K562 (cell line): Measurements from ENCODE around the gene LRCH1. TPM values are rescaled to one million over a fixed set of nuclear protein-coding genes. Genes with fewer than 3 reads are reported as not detected.

Experiments used
- ATAC-seq: fragments of 200-7000 bp; cut with Tn5 transposase; 3 replicates; pipeline ENCODE4 v1.9.1; 2020; ENCODE audit warnings: moderate library complexity
- BruUV-seq: library from RNA; stranded (reverse); fragments of 400-500 nt; replicated peaks from 2 replicates; lab custom pipeline; 2021; lab: Mats Ljungman, UMichigan
- CTCF ChIA-PET: fragments of 300-600 bp; formaldehyde crosslinking; extraction: SDS; loops from one replicate; lab custom pipeline; 2021; ENCODE audit warnings: low intra/inter-chr PET ratio; lab: Yijun Ruan, JAX
- POLR2A ChIA-PET: fragments of 300-600, 350-650 bp; sonication (Branson Sonifier 250); formaldehyde crosslinking; extraction: SDS; loops from one replicate; lab custom pipeline; 2021; ENCODE audit warnings: antibody characterized with exemption, inconsistent platforms; lab: Yijun Ruan, JAX
- DNase-seq, 4 experiments: peaks; one replicate each; pipeline versions ENCODE4 v3.0.0 to v3.0.0-alpha.2; 2011 to 2018; ENCODE audit warnings: low spot score in 3 of 4, mixed read lengths in 3 of 4; ENCODE audit errors: extremely low read depth in 1 of 4
- FAIRE-seq: peaks from 2 replicates; lab custom pipeline; 2011; peaks lifted over from hg19 to GRCh38; lab: Jason Lieb, UNC
- H2AFZ ChIP-seq: 2 replicates; pipeline ENCODE4 v1.6.0; 2011; ENCODE audit warnings: low read depth, low read length, control low read depth, inconsistent platforms
- H3K27ac ChIP-seq: fragments of 200-600 bp; 3 replicates; pipeline ENCODE4 v1.8.0; 2011; ENCODE audit warnings: low read depth, mild to moderate bottlenecking, control low read depth, inconsistent platforms, low read length, moderate library complexity, mixed read lengths; ENCODE audit errors: extremely low read depth
- H3K27me3 ChIP-seq, 2 experiments: fragments of 300-600 bp in 1 of 2; 2 replicates in 1 of 2; 3 replicates in 1 of 2; pipeline versions ENCODE4 v1.6.0 to v1.8.0; 2011; ENCODE audit warnings: inconsistent platforms in 2 of 2, low read length in 2 of 2, mild to moderate bottlenecking in 1 of 2, mixed read lengths in 1 of 2, moderate library complexity in 1 of 2; ENCODE audit not compliant: control insufficient read depth in 2 of 2, insufficient read depth in 2 of 2
- H3K36me3 ChIP-seq: fragments of 300-600 bp; 3 replicates; pipeline ENCODE4 v1.8.0; 2011; ENCODE audit warnings: mild to moderate bottlenecking, low read length, inconsistent platforms; ENCODE audit not compliant: control insufficient read depth, insufficient read depth
- H3K4me1 ChIP-seq, 2 experiments: fragments of 200-600 bp in 1 of 2; replicated peaks in 1 of 2; 2 replicates in 1 of 2; 3 replicates in 1 of 2; pipeline versions ENCODE4 v1.5.1 to v1.8.0; 2011; ENCODE audit warnings: inconsistent platforms in 2 of 2, low read length in 2 of 2, mild to moderate bottlenecking in 1 of 2, mixed read lengths in 1 of 2, moderate library complexity in 1 of 2; ENCODE audit not compliant: control insufficient read depth in 2 of 2, insufficient read depth in 2 of 2
- H3K4me2 ChIP-seq: 2 replicates; pipeline ENCODE4 v1.6.1; 2011; ENCODE audit warnings: low read length, control low read depth, inconsistent platforms, mixed read lengths; ENCODE audit not compliant: insufficient read depth
- H3K4me3 ChIP-seq: fragments of 200-600 bp; sonication (generic), shearing (Covaris generic); 2 replicates; pipeline ENCODE4 v1.5.1; 2016; ENCODE audit warnings: control low read depth, inconsistent platforms
- H3K79me2 ChIP-seq: fragments of 200-600 bp; 3 replicates; pipeline ENCODE4 v1.8.0; 2011; ENCODE audit warnings: low read length, inconsistent platforms; ENCODE audit not compliant: control insufficient read depth, insufficient read depth
- H3K9ac ChIP-seq, 2 experiments: 2 replicates each; pipeline versions ENCODE4 v1.6.0 to v1.6.1; 2011; ENCODE audit warnings: low read depth in 2 of 2, low read length in 2 of 2, control low read depth in 1 of 2, inconsistent platforms in 1 of 2, mild to moderate bottlenecking in 1 of 2, mixed read lengths in 1 of 2; ENCODE audit not compliant: insufficient read depth in 1 of 2
- H3K9me1 ChIP-seq: one replicate; pipeline ENCODE4 v1.6.0; 2011; ENCODE audit warnings: inconsistent platforms, mild to moderate bottlenecking, low read length, moderate library complexity; ENCODE audit not compliant: control insufficient read depth, insufficient read depth
- H3K9me3 ChIP-seq: replicated peaks from 2 replicates; pipeline ENCODE4 v1.5.1; 2011; ENCODE audit warnings: low read depth, low read length, inconsistent platforms; ENCODE audit not compliant: control insufficient read depth, insufficient read depth
- H4K20me1 ChIP-seq: replicated peaks from 2 replicates; pipeline ENCODE4 v1.6.1; 2011; ENCODE audit warnings: low read length, inconsistent platforms, mixed read lengths; ENCODE audit not compliant: control insufficient read depth, insufficient read depth
- ADNP ChIP-seq: fragments of 200-800 bp; sonication (Bioruptor generic); IDR thresholded peaks from 2 replicates; pipeline ENCODE4 v1.6.1; 2016; ENCODE audit warnings: missing genetic modification characterization, missing compliant biosample characterization
- HMBOX1 ChIP-seq: sonication (generic); IDR thresholded peaks from 2 replicates; pipeline ENCODE4 v1.6.1; 2016
- MXD1 ChIP-seq: fragments of 250-450 bp; sonication (Bioruptor Pico); IDR thresholded peaks from 2 replicates; pipeline ENCODE4 v1.8.0; 2021; ENCODE audit warnings: borderline replicate concordance, mild to moderate bottlenecking, moderate library complexity; ENCODE audit not compliant: poor library complexity, severe bottlenecking
- NFXL1 ChIP-seq: fragments of 450-650 bp; formaldehyde crosslinking; IDR thresholded peaks from 2 replicates; pipeline ENCODE4 v1.4.0; 2021; ENCODE audit warnings: mild to moderate bottlenecking
- SNAPC5 ChIP-seq: fragments of 250-450 bp; sonication (Bioruptor Pico); IDR thresholded peaks from 2 replicates; pipeline ENCODE4 v1.8.0; 2021; ENCODE audit warnings: moderate library complexity, mild to moderate bottlenecking, inconsistent platforms
- TSC22D4 ChIP-seq: fragments of 450-650 bp; IDR thresholded peaks from 2 replicates; pipeline ENCODE4 v1.6.1; 2016; ENCODE audit warnings: missing genetic modification characterization, missing biosample characterization, control low read depth
- ZNF217 ChIP-seq: sonication (generic); formaldehyde crosslinking; IDR thresholded peaks from 2 replicates; pipeline ENCODE4 v1.8.0; 2022; ENCODE audit warnings: mild to moderate bottlenecking, missing genetic modification reagents
- ZNF512 ChIP-seq: IDR thresholded peaks from 2 replicates; pipeline ENCODE4 v1.6.1; 2016; ENCODE audit warnings: missing genetic modification characterization, missing compliant biosample characterization
- WGBS: fragments of 100-300 bp; shearing (Covaris generic); methylation state at CpG from one replicate; pipeline ENCODE4 v1.1.6; 2016; ENCODE audit warnings: low coverage, mixed read lengths; ENCODE audit not compliant: insufficient coverage; ENCODE audit errors: missing lambda C conversion rate; 5-methylcytosine and 5-hydroxymethylcytosine counted together
- in situ Hi-C: fragments of 300-500 bp; cut with MboI; formaldehyde crosslinking; loops from 4 replicates; pipeline ENCODE4 v1.15.0; 2018; ENCODE audit warnings: inconsistent platforms, mixed read lengths
- intact Hi-C: fragments of 100-400 bp; cut with micrococcal nuclease; formaldehyde crosslinking; loops from 2 replicates; pipeline ENCODE4 v1.14.2; 2022
- polyA plus RNA-seq, 8 experiments: library from polyadenylated mRNA; depleted of rRNA in 4 of 8; stranded (reverse) in 5 of 8; unstranded in 3 of 8; fragments of >200 nt; fragmentation: Nextera tagmentation in 2 of 8; fragmentation: Illumina TruSeq in 1 of 8; extraction: Ambion mirVana in 2 of 8; extraction: Trizol in 1 of 8; gene quantifications; 2 replicates each; pipeline versions ENCODE4 v1.2.1 to v1.2.3, GENCODE V29; 2011 to 2014; ENCODE audit warnings: inconsistent platforms in 1 of 8, missing spikeins in 1 of 8
- total RNA-seq, 7 experiments: library from RNA; depleted of rRNA in 6 of 7; stranded (reverse); fragments of >200 nt in 6 of 7; fragmentation: Illumina TruSeq in 2 of 7; extraction: Trizol in 2 of 7; gene quantifications; 2 replicates each; pipeline versions ENCODE4 v1.2.1 to v1.2.3, GENCODE V29; 2011 to 2021; ENCODE audit warnings: low replicate concordance in 1 of 7

Gene LRCH1
- total and polyA plus RNA-seq, 9 of the 15 experiments (the other 6 are each of a cell fraction or from before 2014, with no cell fraction given) = 1.1 to 6.8 (median 3.7) TPM

GRCh38 chr13:46757640-46758039 lies 204.7 kb downstream of the LRCH1 start:
- H2AFZ ChIP-seq = no peak overlapping the region
- intact Hi-C loops = no loop called here

More at GRCh38 chr13:46757640-46758039, 204.7 kb downstream of the LRCH1 start:
- ATAC-seq (no peak), FAIRE-seq (no peak), DNase-seq (no peak)
- Histone ChIP-seq H3K27me3 (peaks cover 2 to 10% of the 10 kb centered on the region in 2 experiments; a peak in 3 of 5 replicates), H3K36me3 (no peaks in the 10 kb centered on the region), H3K79me2 (no peaks in the 10 kb centered on the region), H3K9me1 (no peaks in the 10 kb centered on the region), H3K27ac (no peak overlapping the region), H4K20me1 (no peaks in the 10 kb centered on the region), H3K9ac (no peak overlapping the region), H3K9me3 (no peaks in the 10 kb centered on the region), H3K4me2 (no peak overlapping the region), H3K4me3 (no peak overlapping the region), H3K4me1 (no peaks in the 10 kb centered on the region)
- peak; percentile 88 for TF ChIP-seq ZNF512 (tag)
- TF ChIP-seq ZNF217 (CRISPR knock-in tag) = no peak
- TF ChIP-seq SNAPC5 (CRISPR knock-in tag) = no peak
- no peak for TF ChIP-seq MXD1 (CRISPR knock-in tag)
- TF ChIP-seq ADNP (tag) = no peak
- TF ChIP-seq TSC22D4 = no peak
- no peak for TF ChIP-seq HMBOX1
- no peak for TF ChIP-seq NFXL1 (CRISPR knock-in tag)
- in situ Hi-C loops = no loop called here
- WGBS = 0% methylated on average over 1 of the region's 3 CpGs
- no TSS peak for BruUV-seq
- ChIA-PET CTCF (no interaction called here), POLR2A (no interaction called here)
